A673 (cell line): ENCODE results near the gene GLOD4.

ENCODE experiments used
- CTCF ChIP-seq: fragments of 300-800, 200-600 bp; sonication (generic); conservative IDR thresholded peaks from 2 replicates; pipeline ENCODE4 v1.5.1; 2017; ENCODE audit warnings: low read depth, mild to moderate bottlenecking, antibody characterized with exemption, low read length, moderate library complexity, mixed read lengths
- EZH2 ChIP-seq: fragments of 200-600 bp; sonication (generic); IDR thresholded peaks from 2 replicates; pipeline ENCODE4 v1.6.1; 2017; ENCODE audit warnings: borderline replicate concordance, low read depth, mild to moderate bottlenecking, mixed read lengths, antibody characterized with exemption, low read length; ENCODE audit not compliant: poor library complexity, severe bottlenecking

GRCh38 chr17:781805-782731 is at the start of gene GLOD4, which contains the start of gene MRM3:
- TF ChIP-seq CTCF: no peak
- TF ChIP-seq EZH2: no peak
